OCI-LY7 (cell line): ENCODE measurements around the gene PLEKHH3.

Source experiments
- CTCF ChIP-seq: fragments of 200-600 bp; sonication (generic); conservative IDR thresholded peaks from 2 replicates; pipeline ENCODE4 v1.5.1; 2014; ENCODE audit warnings: mild to moderate bottlenecking, antibody characterized with exemption, low read length, moderate library complexity, mixed read lengths
- EZH2phosphoT487 ChIP-seq: fragments of 200-600 bp; sonication (generic); IDR thresholded peaks from 2 replicates; pipeline ENCODE4 v1.6.1; 2018; ENCODE audit warnings: low read depth, borderline replicate concordance, mild to moderate bottlenecking, mixed run types, antibody characterized with exemption, low read length, moderate library complexity, mixed read lengths

GRCh38 chr17:42697108-42697811, 20.5 kb upstream of the PLEKHH3 start:
- no peak for TF ChIP-seq CTCF
- no peak for TF ChIP-seq EZH2phosphoT487
